GM21526 (cell line): Measurements from ENCODE around the gene ARHGAP5.

Experiments
- ATAC-seq: cut with Tn5 transposase; IDR thresholded peaks from one replicate; pipeline ENCODE4 v1.9.1; 2021; ENCODE audit warnings: moderate library complexity; ENCODE audit not compliant: unreplicated experiment, low FRiP score

Gene ARHGAP5

DNA sequence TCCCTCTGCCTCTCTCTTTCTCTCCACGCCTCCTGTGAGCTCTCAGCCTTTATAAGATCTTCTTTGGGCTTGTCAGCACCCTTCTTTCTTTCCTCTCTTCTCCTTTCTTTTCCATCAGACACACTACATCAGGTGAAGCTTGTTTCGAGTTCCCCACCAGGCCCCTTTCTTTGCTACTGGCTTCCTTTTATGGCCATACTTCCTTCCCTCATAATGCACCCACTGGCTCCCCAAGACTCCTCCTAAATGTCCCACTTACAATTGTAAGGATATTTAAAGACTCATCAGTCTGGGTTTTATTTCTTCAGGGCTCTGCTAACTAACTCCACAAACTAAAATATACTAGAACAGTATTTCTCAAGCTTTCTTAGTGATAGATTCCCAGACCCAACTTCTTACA is 129.4 kb downstream of the ARHGAP5 start:
- ATAC-seq = no peak

GRCh38 chr14:32208490-32208889 is 131.4 kb downstream of the ARHGAP5 start:
- no peak for ATAC-seq
